K562 (cell line): Measurements from ENCODE around the gene SLC6A7. TPM values are rescaled to one million over a fixed set of nuclear protein-coding genes. Genes with fewer than 3 reads are reported as not detected.

Experiments
- C11orf30 ChIP-seq: fragments of 450-650 bp; IDR thresholded peaks from 2 replicates; pipeline ENCODE4 v1.6.1; 2016; ENCODE audit warnings: low read depth, mild to moderate bottlenecking
- DNMT1 ChIP-seq: fragments of 450-650 bp; IDR thresholded peaks from 2 replicates; pipeline ENCODE4 v1.6.1; 2016; ENCODE audit warnings: antibody characterized with exemption, mild to moderate bottlenecking
- EGR1 ChIP-seq: fragments of 450-650 bp; conservative IDR thresholded peaks from 2 replicates; pipeline ENCODE4 v1.6.1; 2017; ENCODE audit warnings: mild to moderate bottlenecking
- IRF2 ChIP-seq: sonication (generic); formaldehyde crosslinking; IDR thresholded peaks from 2 replicates; pipeline ENCODE4 v1.8.1; 2022; ENCODE audit warnings: mild to moderate bottlenecking, missing genetic modification reagents
- KAT2B ChIP-seq: IDR thresholded peaks from one replicate; pipeline ENCODE4 v1.6.1; 2012; ENCODE audit warnings: low read depth, mild to moderate bottlenecking, control low read depth, inconsistent platforms, low read length, moderate library complexity
- MLX ChIP-seq, 2 experiments: fragments of 450-650 bp in 1 of 2; sonication (generic) in 1 of 2; formaldehyde crosslinking; conservative IDR thresholded peaks; 2 replicates each; pipeline versions ENCODE4 v1.4.0 to v1.8.1; 2020 to 2022; ENCODE audit warnings: mild to moderate bottlenecking in 1 of 2, missing genetic modification reagents in 1 of 2
- NCOA6 ChIP-seq: fragments of 450-650 bp; IDR thresholded peaks from 2 replicates; pipeline ENCODE4 v1.6.1; 2017; ENCODE audit warnings: mild to moderate bottlenecking
- NONO ChIP-seq, 2 experiments: fragments of 200-400 bp in 1 of 2; fragments of 450-650 bp in 1 of 2; formaldehyde crosslinking in 1 of 2; IDR thresholded peaks; 2 replicates each; pipeline ENCODE4 v1.6.1; 2017; ENCODE audit warnings: low read depth in 2 of 2, mild to moderate bottlenecking in 2 of 2, moderate library complexity in 2 of 2, low read length in 1 of 2
- NR1H2 ChIP-seq: sonication (generic); formaldehyde crosslinking; IDR thresholded peaks from 2 replicates; pipeline ENCODE4 v1.4.0; 2020; ENCODE audit warnings: mild to moderate bottlenecking, missing genetic modification reagents
- NUFIP1 ChIP-seq: fragments of 450-650 bp; IDR thresholded peaks from 2 replicates; pipeline ENCODE4 v1.6.1; 2018; ENCODE audit not compliant: partially characterized antibody
- RNF2 ChIP-seq: sonication (generic); IDR thresholded peaks from 2 replicates; pipeline ENCODE4 v1.6.1; 2016
- SMARCA4 ChIP-seq: fragments of 450-650 bp; IDR thresholded peaks from 2 replicates; pipeline ENCODE4 v1.6.1; 2016
- SMARCA5 ChIP-seq: fragments of 450-650 bp; IDR thresholded peaks from 2 replicates; pipeline ENCODE4 v1.6.1; 2016
- TCF3 ChIP-seq: sonication (generic); formaldehyde crosslinking; IDR thresholded peaks from 2 replicates; pipeline ENCODE4 v1.4.0; 2020; ENCODE audit warnings: mild to moderate bottlenecking, missing genetic modification reagents
- ZKSCAN1 ChIP-seq: fragments of 150-350 bp; IDR thresholded peaks from 2 replicates; pipeline ENCODE4 v1.6.1; 2016; ENCODE audit warnings: low read depth, low read length
- ZNF146 ChIP-seq: IDR thresholded peaks from one replicate; pipeline ENCODE4 v1.6.1; 2018; ENCODE audit warnings: missing compliant biosample characterization; ENCODE audit not compliant: unreplicated experiment
- ZNF449 ChIP-seq: fragments of 250-450 bp; sonication (Bioruptor Pico); IDR thresholded peaks from 2 replicates; pipeline ENCODE4 v1.8.0; 2022; ENCODE audit warnings: moderate library complexity, mild to moderate bottlenecking, inconsistent platforms
- polyA plus RNA-seq, 8 experiments: library from polyadenylated mRNA; depleted of rRNA in 4 of 8; stranded (reverse) in 5 of 8; unstranded in 3 of 8; fragments of >200 nt; fragmentation: Nextera tagmentation in 2 of 8; fragmentation: Illumina TruSeq in 1 of 8; extraction: Ambion mirVana in 2 of 8; extraction: Trizol in 1 of 8; gene quantifications; 2 replicates each; pipeline versions ENCODE4 v1.2.1 to v1.2.3, GENCODE V29; 2011 to 2014; ENCODE audit warnings: inconsistent platforms in 1 of 8, missing spikeins in 1 of 8
- total RNA-seq, 7 experiments: library from RNA; depleted of rRNA in 6 of 7; stranded (reverse); fragments of >200 nt in 6 of 7; fragmentation: Illumina TruSeq in 2 of 7; extraction: Trizol in 2 of 7; gene quantifications; 2 replicates each; pipeline versions ENCODE4 v1.2.1 to v1.2.3, GENCODE V29; 2011 to 2021; ENCODE audit warnings: low replicate concordance in 1 of 7
- TF ChIP-seq, protein P1 (sequence below): conservative IDR thresholded peaks from 2 replicates; pipeline ENCODE4 v1.6.1; 2011; ENCODE audit warnings: low read depth, mild to moderate bottlenecking, low read length; ENCODE audit not compliant: control insufficient read depth
- TF ChIP-seq, protein P2 (sequence below): fragments of 200-800 bp; sonication (Bioruptor generic); IDR thresholded peaks from 2 replicates; pipeline ENCODE4 v1.6.1; 2017; ENCODE audit warnings: missing genetic modification characterization, missing compliant biosample characterization
- TF ChIP-seq, protein P3 (sequence below): fragments of 250-450 bp; sonication (Bioruptor Pico); IDR thresholded peaks from 2 replicates; pipeline ENCODE4 v1.8.0; 2021; ENCODE audit warnings: moderate library complexity, mild to moderate bottlenecking, inconsistent platforms
- TF ChIP-seq, protein P4 (sequence below): sonication (generic); formaldehyde crosslinking; IDR thresholded peaks from 2 replicates; pipeline ENCODE4 v1.8.0; 2022; ENCODE audit warnings: mild to moderate bottlenecking, missing genetic modification reagents

Gene SLC6A7
- total and polyA plus RNA-seq, 9 of the 15 experiments (the other 6 are each of a cell fraction or from before 2014, with no cell fraction given), result not detected

- TF ChIP-seq, protein P1, sequence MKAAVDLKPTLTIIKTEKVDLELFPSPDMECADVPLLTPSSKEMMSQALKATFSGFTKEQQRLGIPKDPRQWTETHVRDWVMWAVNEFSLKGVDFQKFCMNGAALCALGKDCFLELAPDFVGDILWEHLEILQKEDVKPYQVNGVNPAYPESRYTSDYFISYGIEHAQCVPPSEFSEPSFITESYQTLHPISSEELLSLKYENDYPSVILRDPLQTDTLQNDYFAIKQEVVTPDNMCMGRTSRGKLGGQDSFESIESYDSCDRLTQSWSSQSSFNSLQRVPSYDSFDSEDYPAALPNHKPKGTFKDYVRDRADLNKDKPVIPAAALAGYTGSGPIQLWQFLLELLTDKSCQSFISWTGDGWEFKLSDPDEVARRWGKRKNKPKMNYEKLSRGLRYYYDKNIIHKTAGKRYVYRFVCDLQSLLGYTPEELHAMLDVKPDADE, result no peak
- TF ChIP-seq SMARCA5 (no peak), KAT2B (no peak), IRF2 (CRISPR knock-in tag) (no peak), ZNF449 (CRISPR knock-in tag) (no peak), DNMT1 (no peak), ZKSCAN1 (no peak), NCOA6 (no peak), SMARCA4 (no peak), NUFIP1 (no peak), NR1H2 (CRISPR knock-in tag) (no peak), TCF3 (CRISPR knock-in tag) (no peak), RNF2 (no peak), C11orf30 (no peak), NONO (IDR thresholded peaks at IDR 0.05; ENCODE audit: low read depth in 2 of 2, low read length in 1 of 2) (no peak), EGR1 (no peak), MLX (CRISPR knock-in tag; conservative IDR thresholded peaks at IDR 0.05) (no peak), ZNF146 (CRISPR knock-in tag) (no peak)
- TF ChIP-seq, protein P2, sequence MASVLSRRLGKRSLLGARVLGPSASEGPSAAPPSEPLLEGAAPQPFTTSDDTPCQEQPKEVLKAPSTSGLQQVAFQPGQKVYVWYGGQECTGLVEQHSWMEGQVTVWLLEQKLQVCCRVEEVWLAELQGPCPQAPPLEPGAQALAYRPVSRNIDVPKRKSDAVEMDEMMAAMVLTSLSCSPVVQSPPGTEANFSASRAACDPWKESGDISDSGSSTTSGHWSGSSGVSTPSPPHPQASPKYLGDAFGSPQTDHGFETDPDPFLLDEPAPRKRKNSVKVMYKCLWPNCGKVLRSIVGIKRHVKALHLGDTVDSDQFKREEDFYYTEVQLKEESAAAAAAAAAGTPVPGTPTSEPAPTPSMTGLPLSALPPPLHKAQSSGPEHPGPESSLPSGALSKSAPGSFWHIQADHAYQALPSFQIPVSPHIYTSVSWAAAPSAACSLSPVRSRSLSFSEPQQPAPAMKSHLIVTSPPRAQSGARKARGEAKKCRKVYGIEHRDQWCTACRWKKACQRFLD (CRISPR knock-in tag), result no peak
- TF ChIP-seq, protein P3, sequence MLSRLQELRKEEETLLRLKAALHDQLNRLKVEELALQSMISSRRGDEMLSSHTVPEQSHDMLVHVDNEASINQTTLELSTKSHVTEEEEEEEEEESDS (CRISPR knock-in tag), result no peak
- TF ChIP-seq, protein P4, sequence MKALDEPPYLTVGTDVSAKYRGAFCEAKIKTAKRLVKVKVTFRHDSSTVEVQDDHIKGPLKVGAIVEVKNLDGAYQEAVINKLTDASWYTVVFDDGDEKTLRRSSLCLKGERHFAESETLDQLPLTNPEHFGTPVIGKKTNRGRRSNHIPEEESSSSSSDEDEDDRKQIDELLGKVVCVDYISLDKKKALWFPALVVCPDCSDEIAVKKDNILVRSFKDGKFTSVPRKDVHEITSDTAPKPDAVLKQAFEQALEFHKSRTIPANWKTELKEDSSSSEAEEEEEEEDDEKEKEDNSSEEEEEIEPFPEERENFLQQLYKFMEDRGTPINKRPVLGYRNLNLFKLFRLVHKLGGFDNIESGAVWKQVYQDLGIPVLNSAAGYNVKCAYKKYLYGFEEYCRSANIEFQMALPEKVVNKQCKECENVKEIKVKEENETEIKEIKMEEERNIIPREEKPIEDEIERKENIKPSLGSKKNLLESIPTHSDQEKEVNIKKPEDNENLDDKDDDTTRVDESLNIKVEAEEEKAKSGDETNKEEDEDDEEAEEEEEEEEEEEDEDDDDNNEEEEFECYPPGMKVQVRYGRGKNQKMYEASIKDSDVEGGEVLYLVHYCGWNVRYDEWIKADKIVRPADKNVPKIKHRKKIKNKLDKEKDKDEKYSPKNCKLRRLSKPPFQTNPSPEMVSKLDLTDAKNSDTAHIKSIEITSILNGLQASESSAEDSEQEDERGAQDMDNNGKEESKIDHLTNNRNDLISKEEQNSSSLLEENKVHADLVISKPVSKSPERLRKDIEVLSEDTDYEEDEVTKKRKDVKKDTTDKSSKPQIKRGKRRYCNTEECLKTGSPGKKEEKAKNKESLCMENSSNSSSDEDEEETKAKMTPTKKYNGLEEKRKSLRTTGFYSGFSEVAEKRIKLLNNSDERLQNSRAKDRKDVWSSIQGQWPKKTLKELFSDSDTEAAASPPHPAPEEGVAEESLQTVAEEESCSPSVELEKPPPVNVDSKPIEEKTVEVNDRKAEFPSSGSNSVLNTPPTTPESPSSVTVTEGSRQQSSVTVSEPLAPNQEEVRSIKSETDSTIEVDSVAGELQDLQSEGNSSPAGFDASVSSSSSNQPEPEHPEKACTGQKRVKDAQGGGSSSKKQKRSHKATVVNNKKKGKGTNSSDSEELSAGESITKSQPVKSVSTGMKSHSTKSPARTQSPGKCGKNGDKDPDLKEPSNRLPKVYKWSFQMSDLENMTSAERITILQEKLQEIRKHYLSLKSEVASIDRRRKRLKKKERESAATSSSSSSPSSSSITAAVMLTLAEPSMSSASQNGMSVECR, result peak; percentile 69; the same call in 1 of the 2 replicates
Observed at GRCh38 chr5:150245808-150246207, 55.9 kb downstream of the SLC6A7 start (continued).
